ENCODE measurements around the gene PDK1.

Gene PDK1

GRCh38 chr2:172600557-172601008 is 44.7 kb downstream of the PDK1 start:
- DNase-seq = no peak

- no peak for DNase-seq
Measured at GRCh38 chr2:172606285-172606684, 50.4 kb downstream of the PDK1 start.

- DNase-seq = no peak
Measured at GRCh38 chr2:172607379-172607928, 51.6 kb downstream of the PDK1 start.

- no peak for DNase-seq
Measured at GRCh38 chr2:172609488-172609887, 53.6 kb downstream of the PDK1 start.

GRCh38 chr2:172612051-172612450 is 56.2 kb downstream of the PDK1 start:
- no peak for DNase-seq

- no peak for DNase-seq
Measured at GRCh38 chr2:172613040-172613439, 57.1 kb downstream of the PDK1 start.

- DNase-seq = no peak
Measured at GRCh38 chr2:172613615-172614231, 57.8 kb downstream of the PDK1 start.

- DNase-seq = no peak
Measured at GRCh38 chr2:172614932-172615331, 59.0 kb downstream of the PDK1 start.

GRCh38 chr2:172615727-172616261 is 59.9 kb downstream of the PDK1 start:
- no peak for DNase-seq

- DNase-seq = no peak
Measured at GRCh38 chr2:172617115-172617514, 61.2 kb downstream of the PDK1 start.

- DNase-seq = no peak
Measured at GRCh38 chr2:172623249-172623965, 67.5 kb downstream of the PDK1 start.

- no peak for DNase-seq
Measured at GRCh38 chr2:172624996-172625395, 69.1 kb downstream of the PDK1 start.

- no peak for DNase-seq
Measured at GRCh38 chr2:172627181-172627580, 71.3 kb downstream of the PDK1 start.

- no peak for DNase-seq
Measured at GRCh38 chr2:172628085-172628484, 72.2 kb downstream of the PDK1 start.

GRCh38 chr2:172629586-172629985 is 73.7 kb downstream of the PDK1 start:
- no peak for DNase-seq

- no peak for DNase-seq
Measured at GRCh38 chr2:172630181-172630580, 74.3 kb downstream of the PDK1 start.

- DNase-seq = no peak
Measured at GRCh38 chr2:172634477-172634876, 78.6 kb downstream of the PDK1 start.

- DNase-seq = no peak
Measured at GRCh38 chr2:172635548-172635947, 79.7 kb downstream of the PDK1 start.

- DNase-seq = no peak
Measured at GRCh38 chr2:172639256-172639655, 83.4 kb downstream of the PDK1 start.

GRCh38 chr2:172639823-172640222 is 83.9 kb downstream of the PDK1 start:
- no peak for DNase-seq

- DNase-seq = peak; percentile 70
Measured at GRCh38 chr2:172640389-172640788, 84.5 kb downstream of the PDK1 start.

GRCh38 chr2:172642301-172643020 is 86.6 kb downstream of the PDK1 start:
- DNase-seq = no peak

- DNase-seq = no peak
Measured at GRCh38 chr2:172643142-172643541, 87.3 kb downstream of the PDK1 start.
